Renal cortical epithelial cell (primary cell): ENCODE data around the gene CPM. TPM values are rescaled to one million over a fixed set of nuclear protein-coding genes. Genes with fewer than 3 reads are reported as not detected.

ENCODE experiments used
- DNase-seq: peaks from one replicate; pipeline ENCODE4 v3.0.0-alpha.2; 2011; ENCODE audit warnings: low read depth
- total RNA-seq: library from RNA; depleted of rRNA; stranded (reverse); fragments of >200 nt; gene quantifications from 2 replicates; pipeline ENCODE4 v1.2.3, GENCODE V29; 2014

Gene CPM
- total RNA-seq, 1 donor from 2014 or later: 219 TPM

GRCh38 chr12:68878846-68879245 lies 54.1 kb downstream of the CPM start:
- no peak for DNase-seq

GRCh38 chr12:68878283-68878682 lies 54.7 kb downstream of the CPM start:
- DNase-seq: no peak

- DNase-seq: no peak
Measured at GRCh38 chr12:68877583-68877982, 55.4 kb downstream of the CPM start.

GRCh38 chr12:68876461-68876860 lies 56.5 kb downstream of the CPM start:
- DNase-seq: no peak

DNA sequence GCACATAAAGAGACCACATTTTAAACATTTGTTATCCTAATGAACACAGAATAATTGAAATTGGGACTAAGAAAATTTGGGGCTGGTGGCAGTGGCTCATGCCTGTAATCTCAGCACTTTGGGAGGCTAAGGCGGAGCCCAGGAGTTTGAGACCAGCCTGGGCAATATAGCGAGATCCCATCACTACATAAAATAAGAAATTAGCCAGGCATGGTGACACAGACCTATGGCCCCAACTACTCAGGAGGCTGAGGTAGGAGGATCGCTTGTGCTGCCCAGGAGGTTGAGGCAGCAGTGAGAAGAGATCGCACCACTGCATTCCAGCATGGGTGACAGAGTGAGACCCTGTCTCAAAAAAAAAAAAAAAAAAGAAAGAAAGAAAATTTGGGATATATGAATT lies 59.7 kb downstream of the CPM start:
- no peak for DNase-seq

DNA sequence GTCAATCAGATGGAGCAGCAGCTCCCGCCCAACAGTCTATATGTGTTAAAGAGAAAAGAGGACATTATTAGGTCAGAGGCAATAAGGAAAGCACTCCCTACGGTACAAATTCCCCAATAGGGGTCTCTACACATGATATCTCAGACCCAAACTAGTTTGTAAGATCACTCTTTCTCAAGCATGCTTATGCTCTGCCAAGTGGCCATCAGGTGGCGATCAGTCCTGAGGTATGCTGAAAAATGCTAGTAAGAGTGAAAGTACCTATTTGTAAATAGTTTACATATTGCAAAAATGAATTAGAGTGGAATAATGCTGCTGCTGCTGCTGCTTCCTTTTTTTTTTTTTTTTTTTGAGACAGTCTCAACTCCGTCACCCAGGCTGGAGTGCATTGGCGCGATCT lies 61.0 kb downstream of the CPM start:
- no peak for DNase-seq

DNA sequence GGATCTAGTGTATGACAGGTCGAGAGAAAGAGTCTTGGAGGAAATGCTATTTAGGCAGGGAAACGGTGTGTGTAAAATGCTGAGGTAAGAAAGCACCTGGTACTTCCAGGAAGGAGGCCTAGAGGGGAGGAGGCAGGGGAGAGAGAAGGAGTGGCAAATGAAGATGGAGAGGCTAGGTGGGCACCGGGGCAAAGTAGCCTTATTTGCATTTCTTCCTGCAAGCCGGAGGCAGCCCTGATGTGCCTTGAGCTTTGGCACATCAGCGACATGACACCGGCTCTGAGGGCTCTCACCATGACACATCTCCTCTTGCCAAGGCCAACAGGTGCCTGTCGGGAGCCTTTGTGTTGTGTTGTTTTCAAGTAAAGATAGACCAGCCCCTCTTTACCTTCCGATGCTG lies 61.6 kb downstream of the CPM start:
- DNase-seq: no peak

DNA sequence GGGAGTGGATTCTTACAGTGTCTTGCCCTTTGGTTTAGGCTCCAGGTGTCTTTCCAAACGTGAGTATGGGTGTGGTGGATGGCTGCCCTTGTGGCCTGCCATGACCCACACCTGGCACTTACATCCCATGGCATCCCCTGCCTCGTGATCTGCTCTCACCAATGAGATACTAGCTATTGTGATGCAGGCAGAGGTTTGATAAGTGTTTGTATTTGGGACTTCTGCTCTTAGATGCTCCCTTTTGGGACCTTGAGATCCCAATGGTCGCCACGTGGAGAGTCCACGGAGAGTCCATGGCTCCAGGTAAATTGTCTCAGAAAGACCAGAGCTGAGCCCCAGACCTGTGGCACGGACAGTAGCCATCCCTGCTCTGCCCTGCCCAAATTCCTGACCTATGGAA lies 62.5 kb downstream of the CPM start:
- no peak for DNase-seq

- no peak for DNase-seq
Measured at GRCh38 chr12:68870011-68870410, 63.0 kb downstream of the CPM start.

DNA sequence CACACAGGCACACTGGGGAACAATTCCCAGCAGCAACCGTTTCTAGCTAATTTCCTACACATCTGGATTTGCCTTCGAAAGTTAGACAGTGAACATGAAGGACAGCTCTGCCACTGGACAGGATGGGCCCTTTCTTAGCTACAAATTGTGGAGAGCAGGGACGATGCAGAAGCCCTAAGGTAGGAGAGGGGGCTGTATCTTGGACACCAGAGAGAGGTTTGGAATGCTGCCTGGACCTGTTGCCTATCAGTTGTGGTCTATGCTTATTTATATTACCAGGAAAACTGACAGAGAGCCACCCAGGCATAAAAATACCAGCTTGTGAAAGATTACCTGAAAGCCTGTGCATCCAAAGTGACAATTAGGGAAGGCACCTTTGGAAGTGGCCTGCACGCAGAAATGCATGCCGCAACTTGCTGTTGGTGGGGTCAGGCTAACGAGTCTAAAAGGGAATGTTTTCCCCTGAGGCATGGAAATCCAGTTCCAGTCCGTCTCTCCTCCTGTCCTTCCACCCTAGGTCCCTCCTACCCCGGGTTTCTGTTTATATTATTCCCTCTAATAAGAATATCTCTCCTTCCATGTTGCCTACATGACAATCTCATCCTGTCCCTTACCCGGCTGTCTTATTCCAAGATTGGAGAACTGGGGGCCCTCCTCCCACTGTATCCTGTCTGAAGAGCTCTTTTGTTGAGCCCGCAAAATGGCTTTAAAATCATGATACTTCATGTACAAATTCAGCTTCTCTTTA lies 64.8 kb downstream of the CPM start:
- no peak for DNase-seq

- DNase-seq: no peak
Measured at GRCh38 chr12:68867606-68868005, 65.4 kb downstream of the CPM start.

GRCh38 chr12:68866950-68867349 lies 66.0 kb downstream of the CPM start:
- DNase-seq: no peak

DNA sequence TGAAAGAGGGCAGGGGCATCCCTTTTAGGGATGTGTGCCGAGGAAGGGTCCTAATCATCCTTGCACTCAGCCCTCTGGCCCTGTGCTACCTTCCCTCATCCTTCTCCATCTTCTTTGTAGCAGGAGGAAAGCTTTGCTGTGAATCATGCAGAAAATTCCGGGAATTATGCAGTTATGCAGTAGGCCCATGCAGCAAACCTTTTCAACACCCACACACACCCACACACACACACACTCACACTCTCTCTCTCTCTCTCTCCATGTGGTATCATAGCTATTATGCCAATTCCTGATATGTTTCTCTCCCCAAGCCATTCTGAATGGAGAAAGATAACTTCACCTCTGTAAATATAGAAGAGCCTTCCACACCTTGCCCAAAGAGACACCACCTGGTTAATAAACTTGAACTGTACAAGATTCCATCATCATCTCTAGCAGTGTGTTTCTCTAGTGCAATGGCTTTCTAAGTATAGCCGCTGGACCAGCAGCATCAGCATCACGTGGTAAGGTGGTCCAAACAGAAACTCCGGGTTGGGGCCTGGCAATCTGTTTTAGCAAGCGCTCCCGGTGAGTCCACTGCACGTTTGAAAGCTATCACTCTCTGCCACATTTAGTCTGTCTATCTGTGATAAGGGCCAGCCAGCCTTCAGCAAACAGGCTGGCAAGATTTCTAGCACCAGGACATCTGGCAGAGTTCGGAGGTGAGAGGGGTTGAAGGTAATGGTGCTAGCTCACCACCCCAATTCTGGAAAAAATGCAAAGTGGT lies 67.4 kb downstream of the CPM start:
- no peak for DNase-seq

DNA sequence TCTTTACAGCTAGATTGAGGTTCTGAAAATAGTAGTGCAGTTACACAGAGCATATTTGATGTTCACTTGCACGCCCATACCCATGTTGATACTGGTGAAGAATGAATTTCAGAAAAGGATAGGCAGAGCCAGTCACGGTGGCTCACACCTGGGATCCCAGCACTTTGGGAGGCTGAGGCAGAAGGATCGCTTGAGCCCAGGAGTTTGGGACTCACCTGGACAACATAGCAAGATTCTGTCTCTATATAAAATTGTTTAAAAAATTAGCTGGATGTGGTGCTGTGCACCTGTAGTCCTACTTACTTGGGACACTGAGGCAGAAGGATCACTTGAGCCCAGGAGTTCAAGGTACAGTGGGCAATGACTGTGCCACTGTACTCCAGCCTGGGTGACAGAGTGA lies 68.4 kb downstream of the CPM start:
- no peak for DNase-seq

DNA sequence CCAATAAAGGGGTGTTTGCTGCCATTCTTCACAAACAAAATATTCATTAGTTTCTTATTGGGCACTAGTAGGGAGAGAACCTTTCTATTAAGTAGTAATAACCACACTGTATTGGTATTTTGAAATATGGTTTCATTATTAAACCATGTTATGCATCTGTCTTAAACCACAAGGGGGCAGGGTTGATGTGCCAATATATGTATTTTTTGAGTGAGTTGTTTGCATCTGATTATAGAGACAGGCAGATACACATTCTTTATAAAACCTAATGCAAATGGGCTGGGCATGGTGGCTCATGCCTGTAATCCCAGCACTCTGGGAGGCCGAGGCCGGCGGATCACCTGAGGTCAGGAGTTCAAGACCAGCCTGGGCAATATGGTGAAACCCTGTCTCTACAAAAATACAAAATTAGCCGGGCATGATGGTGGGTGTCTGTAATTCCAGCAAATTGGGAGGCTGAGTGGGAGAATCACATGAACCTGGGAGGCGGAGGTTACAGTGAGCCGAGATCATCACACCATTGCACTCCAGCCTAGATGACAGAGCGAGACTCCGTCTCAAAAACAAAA lies 69.0 kb downstream of the CPM start:
- peak; percentile 47 for DNase-seq

DNA sequence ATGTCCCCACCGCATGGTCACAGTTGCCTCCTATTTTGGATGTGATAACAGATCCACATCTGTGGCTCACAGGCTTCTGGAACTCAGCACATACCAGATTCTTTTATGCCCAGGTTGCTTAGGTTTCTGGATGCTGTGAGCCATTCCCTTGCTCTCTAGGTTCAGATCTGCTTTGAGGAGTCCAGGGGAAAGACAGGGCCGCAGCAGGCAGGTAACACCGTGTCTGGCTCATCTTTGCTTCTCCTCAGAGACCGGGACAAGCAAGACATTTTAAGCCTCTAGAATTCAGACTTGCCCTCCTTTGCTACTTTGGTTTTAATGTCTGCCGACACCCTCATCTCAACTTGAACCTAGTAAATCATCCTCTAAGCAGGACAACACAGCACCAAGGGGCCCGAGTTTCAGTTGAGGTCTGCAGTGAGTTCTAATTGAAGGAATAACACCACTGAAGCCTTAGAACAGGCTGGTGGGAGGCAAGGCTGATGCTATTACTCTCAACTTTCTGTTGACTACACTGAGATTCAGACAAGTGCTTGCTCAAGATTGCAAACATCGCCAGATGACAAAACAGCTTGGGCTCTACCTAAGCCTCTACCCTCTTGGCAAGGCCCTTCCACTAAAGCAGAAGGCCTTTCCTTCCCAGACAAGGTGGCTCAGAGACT lies 69.7 kb downstream of the CPM start:
- no peak for DNase-seq

DNA sequence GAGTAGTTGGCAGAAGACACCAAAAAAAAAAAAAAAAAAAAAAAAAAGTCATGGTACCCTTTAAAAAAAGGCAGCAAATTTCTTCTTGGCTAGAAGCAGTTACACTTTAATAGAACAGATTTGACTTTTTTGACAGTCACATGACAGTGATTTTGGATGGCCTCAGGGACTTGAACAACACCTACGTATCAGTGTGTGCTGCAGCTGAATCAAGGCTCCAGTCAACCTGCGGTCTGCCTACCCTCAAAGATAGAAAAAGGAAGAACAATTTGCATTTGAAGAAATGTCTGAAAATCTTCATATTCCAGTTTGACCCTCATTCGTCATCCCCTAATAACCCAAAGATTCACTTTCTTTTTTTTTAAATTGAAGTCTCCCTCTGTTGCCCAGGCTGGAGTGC lies 71.1 kb downstream of the CPM start:
- no peak for DNase-seq

GRCh38 chr12:68856510-68856909 lies 76.5 kb downstream of the CPM start:
- no peak for DNase-seq

DNA sequence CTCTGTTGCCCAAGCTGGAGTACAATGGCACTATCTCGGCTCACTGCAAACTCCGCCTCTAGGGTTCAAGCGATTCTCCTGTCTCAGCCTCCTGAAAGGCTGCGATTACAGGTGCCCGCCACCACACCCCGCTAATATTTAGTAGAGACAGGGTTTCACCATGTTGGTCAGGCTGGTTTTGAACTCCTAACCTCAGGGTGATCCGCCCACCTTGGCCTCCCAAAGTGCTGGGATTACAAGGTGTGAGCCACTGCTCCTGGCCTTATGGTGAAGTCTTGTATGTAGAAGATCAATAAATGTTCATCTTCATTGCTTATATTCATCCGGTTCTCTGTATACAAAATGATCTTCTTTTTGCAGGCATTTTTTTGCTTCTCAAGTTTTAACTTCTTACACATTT lies 77.2 kb downstream of the CPM start:
- no peak for DNase-seq

- no peak for DNase-seq
Measured at GRCh38 chr12:68855111-68855510, 77.9 kb downstream of the CPM start.

DNA sequence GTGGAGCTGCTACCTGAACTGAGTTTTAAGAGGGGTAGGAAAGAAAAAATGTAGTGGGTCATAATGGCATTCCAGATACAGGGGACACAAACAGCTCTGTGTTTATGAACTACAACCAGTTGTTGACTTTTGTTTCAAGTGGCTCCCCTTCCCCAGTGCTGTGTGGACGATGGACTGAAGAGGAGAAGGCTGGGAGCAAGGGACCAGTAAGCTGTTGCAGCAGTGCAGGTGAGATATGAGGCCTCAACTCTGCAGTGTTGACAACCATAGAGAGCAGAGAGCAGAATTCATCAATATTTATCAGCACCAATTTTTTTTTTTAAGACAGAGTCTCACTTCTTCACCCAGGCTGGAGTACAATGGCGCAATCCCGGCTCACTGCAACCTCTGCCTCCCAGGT lies 78.4 kb downstream of the CPM start:
- DNase-seq: no peak

DNA sequence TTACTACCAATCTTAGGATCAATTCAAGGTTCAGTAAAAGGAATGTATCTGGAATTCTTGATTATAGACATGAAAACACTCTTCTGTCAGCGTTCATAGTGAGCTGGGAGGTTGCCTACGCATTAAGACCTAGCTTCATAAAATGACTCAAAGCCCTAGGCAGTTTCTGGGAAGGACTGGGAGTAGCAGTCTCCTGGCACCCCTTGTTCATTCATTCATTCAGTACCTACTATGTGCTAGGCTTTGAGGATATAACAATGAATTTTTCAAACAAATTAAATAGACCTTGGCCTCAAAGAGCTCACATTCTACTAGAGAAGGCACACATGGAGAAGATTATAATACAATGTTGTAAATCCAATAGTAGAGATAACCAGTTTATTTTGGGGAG lies 78.9 kb downstream of the CPM start:
- no peak for DNase-seq
